GM23338 (cell line): ENCODE results near the gene RAD51B.

Experiments
- CTCF ChIP-seq, 2 experiments: fragments of 200-600 bp in 1 of 2; sonication (generic) in 1 of 2; conservative IDR thresholded peaks; 2 replicates each; pipeline versions ENCODE4 v1.5.1 to v1.6.1; 2016 to 2017; ENCODE audit warnings: antibody characterized with exemption in 2 of 2, low read depth in 2 of 2, mild to moderate bottlenecking in 2 of 2, moderate library complexity in 1 of 2
- EZH2 ChIP-seq: fragments of 200-600 bp; sonication (generic); IDR thresholded peaks from one replicate; pipeline ENCODE4 v1.8.0; 2017; ENCODE audit warnings: antibody characterized with exemption, mild to moderate bottlenecking, low read depth; ENCODE audit not compliant: unreplicated experiment
- EZH2phosphoT487 ChIP-seq: fragments of 200-600 bp; sonication (generic); IDR thresholded peaks from one replicate; pipeline ENCODE4 v1.8.1; 2018; ENCODE audit warnings: antibody characterized with exemption; ENCODE audit not compliant: unreplicated experiment
- POLR2AphosphoS5 ChIP-seq: IDR thresholded peaks from 2 replicates; pipeline ENCODE4 v1.6.1; 2016; ENCODE audit warnings: antibody characterized with exemption, low read depth
- ZNF114 ChIP-seq: fragments of 250-450 bp; sonication (Bioruptor Pico); IDR thresholded peaks from 2 replicates; pipeline ENCODE4 v1.5.0; 2020; ENCODE audit warnings: mild to moderate bottlenecking, moderate library complexity
- TF ChIP-seq, protein P1 (sequence below): IDR thresholded peaks from one replicate; pipeline ENCODE4 v1.6.1; 2018; ENCODE audit warnings: antibody characterized with exemption; ENCODE audit not compliant: unreplicated experiment

GRCh38 chr14:68466491-68466977 is 647.0 kb downstream of the RAD51B start:
- no peak for TF ChIP-seq CTCF (conservative IDR thresholded peaks at IDR 0.05; ENCODE audit: low read depth in 2 of 2)
- no peak for TF ChIP-seq EZH2phosphoT487
- TF ChIP-seq POLR2AphosphoS5 = no peak
- no peak for TF ChIP-seq EZH2
- TF ChIP-seq, protein P1, sequence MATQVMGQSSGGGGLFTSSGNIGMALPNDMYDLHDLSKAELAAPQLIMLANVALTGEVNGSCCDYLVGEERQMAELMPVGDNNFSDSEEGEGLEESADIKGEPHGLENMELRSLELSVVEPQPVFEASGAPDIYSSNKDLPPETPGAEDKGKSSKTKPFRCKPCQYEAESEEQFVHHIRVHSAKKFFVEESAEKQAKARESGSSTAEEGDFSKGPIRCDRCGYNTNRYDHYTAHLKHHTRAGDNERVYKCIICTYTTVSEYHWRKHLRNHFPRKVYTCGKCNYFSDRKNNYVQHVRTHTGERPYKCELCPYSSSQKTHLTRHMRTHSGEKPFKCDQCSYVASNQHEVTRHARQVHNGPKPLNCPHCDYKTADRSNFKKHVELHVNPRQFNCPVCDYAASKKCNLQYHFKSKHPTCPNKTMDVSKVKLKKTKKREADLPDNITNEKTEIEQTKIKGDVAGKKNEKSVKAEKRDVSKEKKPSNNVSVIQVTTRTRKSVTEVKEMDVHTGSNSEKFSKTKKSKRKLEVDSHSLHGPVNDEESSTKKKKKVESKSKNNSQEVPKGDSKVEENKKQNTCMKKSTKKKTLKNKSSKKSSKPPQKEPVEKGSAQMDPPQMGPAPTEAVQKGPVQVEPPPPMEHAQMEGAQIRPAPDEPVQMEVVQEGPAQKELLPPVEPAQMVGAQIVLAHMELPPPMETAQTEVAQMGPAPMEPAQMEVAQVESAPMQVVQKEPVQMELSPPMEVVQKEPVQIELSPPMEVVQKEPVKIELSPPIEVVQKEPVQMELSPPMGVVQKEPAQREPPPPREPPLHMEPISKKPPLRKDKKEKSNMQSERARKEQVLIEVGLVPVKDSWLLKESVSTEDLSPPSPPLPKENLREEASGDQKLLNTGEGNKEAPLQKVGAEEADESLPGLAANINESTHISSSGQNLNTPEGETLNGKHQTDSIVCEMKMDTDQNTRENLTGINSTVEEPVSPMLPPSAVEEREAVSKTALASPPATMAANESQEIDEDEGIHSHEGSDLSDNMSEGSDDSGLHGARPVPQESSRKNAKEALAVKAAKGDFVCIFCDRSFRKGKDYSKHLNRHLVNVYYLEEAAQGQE = no peak
- TF ChIP-seq ZNF114 = no peak
